HepG2 (cell line): ENCODE measurements around the gene SLC16A7.

ENCODE experiments used
- HOXA9 ChIP-seq: sonication (generic); formaldehyde crosslinking; IDR thresholded peaks from 2 replicates; pipeline ENCODE4 v1.8.1; 2022; ENCODE audit warnings: missing genetic modification reagents, mild to moderate bottlenecking, moderate library complexity, borderline replicate concordance
- MTF1 ChIP-seq: sonication (generic); formaldehyde crosslinking; IDR thresholded peaks from 2 replicates; pipeline ENCODE4 v1.5.0; 2020; ENCODE audit warnings: missing genetic modification reagents
- NFE2L1 ChIP-seq: sonication (generic); formaldehyde crosslinking; IDR thresholded peaks from 2 replicates; pipeline ENCODE4 v1.4.0; 2020; ENCODE audit warnings: missing genetic modification reagents, mild to moderate bottlenecking, borderline replicate concordance
- REL ChIP-seq: sonication (generic); formaldehyde crosslinking; conservative IDR thresholded peaks from 2 replicates; pipeline ENCODE4 v1.8.0; 2022; ENCODE audit warnings: mild to moderate bottlenecking, missing genetic modification reagents, moderate library complexity
- RFX3 ChIP-seq: IDR thresholded peaks from 2 replicates; pipeline ENCODE4 v1.6.1; 2016; ENCODE audit warnings: missing biosample characterization, missing genetic modification reagents
- TCF12 ChIP-seq, 2 experiments: fragments of 450-650 bp in 1 of 2; sonication (generic) in 1 of 2; formaldehyde crosslinking in 1 of 2; IDR thresholded peaks; 2 replicates each; pipeline versions ENCODE4 v1.6.1 to v1.8.0; 2017 to 2022; ENCODE audit warnings: antibody characterized with exemption in 1 of 2, mild to moderate bottlenecking in 1 of 2, missing genetic modification reagents in 1 of 2, moderate library complexity in 1 of 2
- TCF7 ChIP-seq: sonication (generic); IDR thresholded peaks from 2 replicates; pipeline ENCODE4 v1.6.1; 2016; ENCODE audit warnings: antibody characterized with exemption, low read depth
- YY1 ChIP-seq: IDR thresholded peaks from 2 replicates; pipeline ENCODE4 v1.6.1; 2011; ENCODE audit warnings: low read length, low read depth, moderate library complexity, mild to moderate bottlenecking; ENCODE audit not compliant: insufficient read depth, insufficient replicate concordance
- ZFP90 ChIP-seq: sonication (generic); formaldehyde crosslinking; IDR thresholded peaks from 2 replicates; pipeline ENCODE4 v1.8.0; 2022; ENCODE audit warnings: missing genetic modification reagents, mild to moderate bottlenecking, inconsistent platforms, borderline replicate concordance
- TF ChIP-seq, protein P1 (sequence below): sonication (generic); formaldehyde crosslinking; IDR thresholded peaks from 2 replicates; pipeline ENCODE4 v1.4.0; 2020; ENCODE audit warnings: missing genetic modification reagents
- TF ChIP-seq, protein P2 (sequence below): sonication (generic); formaldehyde crosslinking; IDR thresholded peaks from 2 replicates; pipeline ENCODE4 v1.8.0; 2023; ENCODE audit warnings: mild to moderate bottlenecking, missing genetic modification reagents
- TF ChIP-seq, protein P3 (sequence below): IDR thresholded peaks from 2 replicates; pipeline ENCODE4 v1.6.1; 2012; ENCODE audit warnings: low read length, improper control_type of control experiment
- TF ChIP-seq, protein P4 (sequence below): sonication (generic); formaldehyde crosslinking; IDR thresholded peaks from 2 replicates; pipeline ENCODE4 v1.5.0; 2020; ENCODE audit warnings: mild to moderate bottlenecking, missing genetic modification reagents, moderate library complexity

DNA sequence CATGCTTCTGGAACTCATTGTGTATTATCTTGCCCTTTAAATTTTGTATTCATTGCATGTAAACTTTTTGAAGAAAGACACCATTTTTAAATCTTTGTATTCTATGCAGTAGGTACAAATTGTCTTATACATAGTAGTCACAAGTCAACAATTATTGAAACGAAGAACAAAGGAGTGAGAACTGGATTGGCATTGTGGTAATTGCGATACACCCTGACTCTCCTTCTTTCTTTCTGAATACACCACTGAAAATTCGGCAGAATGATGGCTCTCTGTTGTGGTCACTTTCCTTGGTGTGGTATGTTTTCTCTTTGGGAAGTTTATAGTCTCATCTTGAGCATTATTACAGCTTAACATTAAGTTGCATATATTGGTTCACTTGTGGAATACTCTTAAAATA lies 34.1 kb downstream of the SLC16A7 start:
- TF ChIP-seq, protein P1, sequence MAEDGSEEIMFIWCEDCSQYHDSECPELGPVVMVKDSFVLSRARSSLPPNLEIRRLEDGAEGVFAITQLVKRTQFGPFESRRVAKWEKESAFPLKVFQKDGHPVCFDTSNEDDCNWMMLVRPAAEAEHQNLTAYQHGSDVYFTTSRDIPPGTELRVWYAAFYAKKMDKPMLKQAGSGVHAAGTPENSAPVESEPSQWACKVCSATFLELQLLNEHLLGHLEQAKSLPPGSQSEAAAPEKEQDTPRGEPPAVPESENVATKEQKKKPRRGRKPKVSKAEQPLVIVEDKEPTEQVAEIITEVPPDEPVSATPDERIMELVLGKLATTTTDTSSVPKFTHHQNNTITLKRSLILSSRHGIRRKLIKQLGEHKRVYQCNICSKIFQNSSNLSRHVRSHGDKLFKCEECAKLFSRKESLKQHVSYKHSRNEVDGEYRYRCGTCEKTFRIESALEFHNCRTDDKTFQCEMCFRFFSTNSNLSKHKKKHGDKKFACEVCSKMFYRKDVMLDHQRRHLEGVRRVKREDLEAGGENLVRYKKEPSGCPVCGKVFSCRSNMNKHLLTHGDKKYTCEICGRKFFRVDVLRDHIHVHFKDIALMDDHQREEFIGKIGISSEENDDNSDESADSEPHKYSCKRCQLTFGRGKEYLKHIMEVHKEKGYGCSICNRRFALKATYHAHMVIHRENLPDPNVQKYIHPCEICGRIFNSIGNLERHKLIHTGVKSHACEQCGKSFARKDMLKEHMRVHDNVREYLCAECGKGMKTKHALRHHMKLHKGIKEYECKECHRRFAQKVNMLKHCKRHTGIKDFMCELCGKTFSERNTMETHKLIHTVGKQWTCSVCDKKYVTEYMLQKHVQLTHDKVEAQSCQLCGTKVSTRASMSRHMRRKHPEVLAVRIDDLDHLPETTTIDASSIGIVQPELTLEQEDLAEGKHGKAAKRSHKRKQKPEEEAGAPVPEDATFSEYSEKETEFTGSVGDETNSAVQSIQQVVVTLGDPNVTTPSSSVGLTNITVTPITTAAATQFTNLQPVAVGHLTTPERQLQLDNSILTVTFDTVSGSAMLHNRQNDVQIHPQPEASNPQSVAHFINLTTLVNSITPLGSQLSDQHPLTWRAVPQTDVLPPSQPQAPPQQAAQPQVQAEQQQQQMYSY (CRISPR knock-in tag) = no peak
- TF ChIP-seq TCF7 (no peak), MTF1 (CRISPR knock-in tag) (no peak), NFE2L1 (CRISPR knock-in tag) (no peak), RFX3 (no peak), ZFP90 (no peak), HOXA9 (CRISPR knock-in tag) (no peak), YY1 (no peak), REL (CRISPR knock-in tag) (no peak), TCF12 (IDR thresholded peaks at IDR 0.05) (no peak), TCF12 (CRISPR knock-in tag; IDR thresholded peaks at IDR 0.05) (no peak)
- TF ChIP-seq, protein P2, sequence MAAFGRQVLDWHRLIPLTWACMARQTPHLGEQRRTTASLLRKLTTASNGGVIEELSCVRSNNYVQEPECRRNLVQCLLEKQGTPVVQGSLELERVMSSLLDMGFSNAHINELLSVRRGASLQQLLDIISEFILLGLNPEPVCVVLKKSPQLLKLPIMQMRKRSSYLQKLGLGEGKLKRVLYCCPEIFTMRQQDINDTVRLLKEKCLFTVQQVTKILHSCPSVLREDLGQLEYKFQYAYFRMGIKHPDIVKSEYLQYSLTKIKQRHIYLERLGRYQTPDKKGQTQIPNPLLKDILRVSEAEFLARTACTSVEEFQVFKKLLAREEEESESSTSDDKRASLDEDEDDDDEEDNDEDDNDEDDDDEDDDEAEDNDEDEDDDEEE (CRISPR knock-in tag) = no peak
- TF ChIP-seq, protein P3, sequence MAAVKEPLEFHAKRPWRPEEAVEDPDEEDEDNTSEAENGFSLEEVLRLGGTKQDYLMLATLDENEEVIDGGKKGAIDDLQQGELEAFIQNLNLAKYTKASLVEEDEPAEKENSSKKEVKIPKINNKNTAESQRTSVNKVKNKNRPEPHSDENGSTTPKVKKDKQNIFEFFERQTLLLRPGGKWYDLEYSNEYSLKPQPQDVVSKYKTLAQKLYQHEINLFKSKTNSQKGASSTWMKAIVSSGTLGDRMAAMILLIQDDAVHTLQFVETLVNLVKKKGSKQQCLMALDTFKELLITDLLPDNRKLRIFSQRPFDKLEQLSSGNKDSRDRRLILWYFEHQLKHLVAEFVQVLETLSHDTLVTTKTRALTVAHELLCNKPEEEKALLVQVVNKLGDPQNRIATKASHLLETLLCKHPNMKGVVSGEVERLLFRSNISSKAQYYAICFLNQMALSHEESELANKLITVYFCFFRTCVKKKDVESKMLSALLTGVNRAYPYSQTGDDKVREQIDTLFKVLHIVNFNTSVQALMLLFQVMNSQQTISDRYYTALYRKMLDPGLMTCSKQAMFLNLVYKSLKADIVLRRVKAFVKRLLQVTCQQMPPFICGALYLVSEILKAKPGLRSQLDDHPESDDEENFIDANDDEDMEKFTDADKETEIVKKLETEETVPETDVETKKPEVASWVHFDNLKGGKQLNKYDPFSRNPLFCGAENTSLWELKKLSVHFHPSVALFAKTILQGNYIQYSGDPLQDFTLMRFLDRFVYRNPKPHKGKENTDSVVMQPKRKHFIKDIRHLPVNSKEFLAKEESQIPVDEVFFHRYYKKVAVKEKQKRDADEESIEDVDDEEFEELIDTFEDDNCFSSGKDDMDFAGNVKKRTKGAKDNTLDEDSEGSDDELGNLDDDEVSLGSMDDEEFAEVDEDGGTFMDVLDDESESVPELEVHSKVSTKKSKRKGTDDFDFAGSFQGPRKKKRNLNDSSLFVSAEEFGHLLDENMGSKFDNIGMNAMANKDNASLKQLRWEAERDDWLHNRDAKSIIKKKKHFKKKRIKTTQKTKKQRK = no peak
- TF ChIP-seq, protein P4, sequence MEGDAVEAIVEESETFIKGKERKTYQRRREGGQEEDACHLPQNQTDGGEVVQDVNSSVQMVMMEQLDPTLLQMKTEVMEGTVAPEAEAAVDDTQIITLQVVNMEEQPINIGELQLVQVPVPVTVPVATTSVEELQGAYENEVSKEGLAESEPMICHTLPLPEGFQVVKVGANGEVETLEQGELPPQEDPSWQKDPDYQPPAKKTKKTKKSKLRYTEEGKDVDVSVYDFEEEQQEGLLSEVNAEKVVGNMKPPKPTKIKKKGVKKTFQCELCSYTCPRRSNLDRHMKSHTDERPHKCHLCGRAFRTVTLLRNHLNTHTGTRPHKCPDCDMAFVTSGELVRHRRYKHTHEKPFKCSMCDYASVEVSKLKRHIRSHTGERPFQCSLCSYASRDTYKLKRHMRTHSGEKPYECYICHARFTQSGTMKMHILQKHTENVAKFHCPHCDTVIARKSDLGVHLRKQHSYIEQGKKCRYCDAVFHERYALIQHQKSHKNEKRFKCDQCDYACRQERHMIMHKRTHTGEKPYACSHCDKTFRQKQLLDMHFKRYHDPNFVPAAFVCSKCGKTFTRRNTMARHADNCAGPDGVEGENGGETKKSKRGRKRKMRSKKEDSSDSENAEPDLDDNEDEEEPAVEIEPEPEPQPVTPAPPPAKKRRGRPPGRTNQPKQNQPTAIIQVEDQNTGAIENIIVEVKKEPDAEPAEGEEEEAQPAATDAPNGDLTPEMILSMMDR (CRISPR knock-in tag) = no peak
